ENCODE results near the gene UROC1.

The UROC1 gene

GRCh38 chr3:126456766-126457388 is 60.7 kb downstream of the UROC1 start:
- DNase-seq, result no peak

- DNase-seq, result no peak
Measured at GRCh38 chr3:126456211-126456610, 61.4 kb downstream of the UROC1 start.

GRCh38 chr3:126454437-126455198 is 63.0 kb downstream of the UROC1 start:
- no peak for DNase-seq

- no peak for DNase-seq
Measured at GRCh38 chr3:126454025-126454424, 63.5 kb downstream of the UROC1 start.

- no peak for DNase-seq
Measured at GRCh38 chr3:126452213-126452612, 65.4 kb downstream of the UROC1 start.

GRCh38 chr3:126451511-126451910 is 66.1 kb downstream of the UROC1 start:
- DNase-seq, result no peak

GRCh38 chr3:126450744-126451143 is 66.8 kb downstream of the UROC1 start:
- DNase-seq, result no peak

GRCh38 chr3:126450219-126450618 is 67.4 kb downstream of the UROC1 start:
- DNase-seq, result no peak

- no peak for DNase-seq
Measured at GRCh38 chr3:126449621-126450051, 67.9 kb downstream of the UROC1 start.

- DNase-seq, result no peak
Measured at GRCh38 chr3:126448893-126449180, 68.7 kb downstream of the UROC1 start.

GRCh38 chr3:126448136-126448892 is 69.3 kb downstream of the UROC1 start:
- no peak for DNase-seq

- no peak for DNase-seq
Measured at GRCh38 chr3:126447456-126448106, 70.0 kb downstream of the UROC1 start.

- DNase-seq, result no peak
Measured at GRCh38 chr3:126446791-126447190, 70.8 kb downstream of the UROC1 start.

- DNase-seq, result no peak
Measured at GRCh38 chr3:126446301-126446700, 71.3 kb downstream of the UROC1 start.

GRCh38 chr3:126445506-126445905 is 72.1 kb downstream of the UROC1 start:
- DNase-seq, result no peak

GRCh38 chr3:126442856-126443242 is 74.7 kb downstream of the UROC1 start:
- DNase-seq, result no peak

- no peak for DNase-seq
Measured at GRCh38 chr3:126442094-126442855, 75.3 kb downstream of the UROC1 start.

GRCh38 chr3:126441256-126441880 is 76.2 kb downstream of the UROC1 start:
- no peak for DNase-seq

- no peak for DNase-seq
Measured at GRCh38 chr3:126440709-126440995, 76.9 kb downstream of the UROC1 start.

- DNase-seq, result no peak
Measured at GRCh38 chr3:126439968-126440708, 77.4 kb downstream of the UROC1 start.

GRCh38 chr3:126439346-126439967 is 78.1 kb downstream of the UROC1 start:
- DNase-seq, result no peak

Data from CD4-positive, alpha-beta T cell treated with Interferon gamma for 1 hour (primary cell).